Measurements from ENCODE around the gene CASQ1.

GRCh38 chr1:160164121-160164520 is 26.3 kb upstream of the CASQ1 start:
- no peak for TF ChIP-seq CTCF (IDR thresholded peaks at IDR 0.05; ENCODE audit: insufficient read depth, low read depth, low read length)
- no peak for TF ChIP-seq EZH2 (IDR thresholded peaks at IDR 0.05; ENCODE audit: insufficient read depth, low read length)

Data from astrocyte (in vitro differentiated cells and primary cell).